Astrocyte of the spinal cord (primary cell): Measurements from ENCODE around the gene HOXA10.

Source experiments
- DNase-seq: peaks from one replicate; pipeline ENCODE4 v3.0.0; 2011; ENCODE audit warnings: low read depth, low spot score
- H3K4me3 ChIP-seq: 2 replicates; pipeline ENCODE4 v1.5.1; 2011; ENCODE audit warnings: low read depth, mild to moderate bottlenecking, low read length, moderate library complexity
- CTCF ChIP-seq: IDR thresholded peaks from 2 replicates; pipeline ENCODE4 v1.5.1; 2012; ENCODE audit warnings: low read depth, mild to moderate bottlenecking, low read length, inconsistent platforms
- in situ Hi-C: cut with HindIII; loops from 2 replicates; pipeline ENCODE4 v1.10.0; 2017; ENCODE audit warnings: low sequenced_read_pairs

HOXA10 gene

DNA sequence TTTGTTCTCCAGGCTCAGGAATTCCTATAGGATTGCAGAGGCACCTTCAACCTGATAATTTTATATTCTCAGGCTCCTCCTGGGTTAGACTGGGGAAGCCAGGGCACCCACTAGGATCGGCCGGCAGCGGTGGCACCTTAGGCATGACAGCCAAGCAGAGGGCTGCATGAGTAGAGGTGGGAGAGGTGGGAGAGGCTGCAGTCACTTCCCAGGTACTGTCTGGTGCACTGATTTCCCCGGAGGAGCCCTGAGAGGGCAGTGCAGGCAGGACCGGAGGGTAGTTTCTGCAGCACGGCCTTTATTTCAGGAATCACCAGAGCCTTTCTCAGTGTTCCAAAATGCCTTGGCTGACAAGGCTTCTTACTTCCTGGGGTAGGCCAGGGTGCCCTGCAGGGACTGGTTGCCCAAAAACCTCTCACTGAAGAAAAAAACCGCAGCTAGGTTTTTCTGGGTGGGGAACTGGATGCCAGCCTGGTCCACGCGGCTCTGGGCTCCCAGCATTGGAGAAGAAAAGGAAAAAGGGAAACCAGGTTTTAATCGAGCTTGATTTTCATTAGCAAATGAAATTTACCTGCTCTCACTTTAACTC is 29.3 kb upstream of the HOXA10 start:
- TF ChIP-seq CTCF, result no peak
- H3K4me3 ChIP-seq, result no peak overlapping the region
- no peak for DNase-seq
- in situ Hi-C loops, result no loop called here

- DNase-seq, result no peak
- H3K4me3 ChIP-seq, result no peak overlapping the region
- in situ Hi-C loops, result no loop called here
- TF ChIP-seq CTCF, result no peak
These were observed 28.7 kb upstream of the HOXA10 start for GRCh38 chr7:27202862-27203134.

DNA sequence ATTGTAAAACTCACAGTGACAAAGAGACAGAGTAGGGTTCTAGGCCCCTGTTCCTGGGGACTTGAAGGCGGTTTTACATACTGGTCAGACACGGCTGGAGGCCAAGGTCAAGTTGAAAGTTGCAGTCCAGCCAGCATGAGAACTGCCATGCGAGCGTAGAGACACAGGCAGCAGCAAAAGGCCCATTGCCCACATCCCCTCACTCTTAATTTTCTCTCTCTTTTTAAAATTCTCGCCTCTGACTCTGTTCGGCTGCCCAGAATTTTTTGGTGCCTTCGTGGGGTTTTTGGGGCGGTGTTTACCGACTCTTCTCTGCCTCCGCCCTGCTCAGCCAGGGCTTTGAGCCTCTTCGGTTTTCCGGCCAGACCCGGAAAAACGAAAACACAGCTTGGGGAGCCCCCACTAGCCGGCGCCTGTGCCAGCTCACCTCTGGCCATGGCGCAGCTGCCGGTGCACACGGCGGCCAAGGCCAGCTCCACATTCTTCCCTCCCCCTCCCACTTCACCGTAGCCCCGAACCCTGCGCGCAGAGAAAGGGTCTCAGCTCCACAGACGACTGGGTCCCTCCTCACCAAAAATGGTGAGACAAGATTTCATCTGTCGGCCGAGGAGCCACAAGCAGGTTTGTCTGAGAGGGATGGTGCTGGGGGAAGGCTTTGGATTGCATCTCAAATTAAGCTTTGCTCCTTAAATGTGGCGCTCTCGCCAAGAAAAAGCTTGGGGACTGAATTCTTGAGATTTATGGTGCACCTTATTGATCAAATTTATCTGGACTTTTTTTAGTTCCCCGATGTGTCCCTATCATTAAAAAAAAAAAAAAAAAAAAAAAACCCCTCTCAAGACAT is 28.1 kb upstream of the HOXA10 start:
- H3K4me3 ChIP-seq, result no peak overlapping the region
- no peak for DNase-seq
- in situ Hi-C loops, result no loop called here
- TF ChIP-seq CTCF, result no peak

DNA sequence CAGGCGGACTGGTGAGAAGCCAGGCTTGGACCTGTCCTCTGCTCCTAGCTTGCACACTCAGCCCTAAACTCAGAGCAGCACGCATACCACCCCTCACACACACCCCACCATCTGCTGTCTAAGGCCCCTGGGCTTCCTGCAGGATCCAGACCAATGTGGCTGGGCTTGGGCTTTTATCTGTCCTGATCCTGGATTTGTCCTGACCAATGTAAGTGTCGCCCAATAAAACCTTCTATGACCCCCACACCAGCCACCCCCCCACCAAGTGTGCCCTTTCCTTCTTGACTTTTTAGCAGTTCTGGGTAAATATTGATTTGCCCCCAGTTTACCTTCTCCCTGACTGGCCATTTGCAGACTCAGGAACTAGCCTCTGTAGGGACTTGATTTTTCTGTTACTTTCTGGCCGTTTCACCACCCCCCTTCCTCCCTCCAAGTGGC is 27.5 kb upstream of the HOXA10 start:
- H3K4me3 ChIP-seq, result no peak overlapping the region
- TF ChIP-seq CTCF, result no peak
- in situ Hi-C loops, result no loop called here
- no peak for DNase-seq

DNA sequence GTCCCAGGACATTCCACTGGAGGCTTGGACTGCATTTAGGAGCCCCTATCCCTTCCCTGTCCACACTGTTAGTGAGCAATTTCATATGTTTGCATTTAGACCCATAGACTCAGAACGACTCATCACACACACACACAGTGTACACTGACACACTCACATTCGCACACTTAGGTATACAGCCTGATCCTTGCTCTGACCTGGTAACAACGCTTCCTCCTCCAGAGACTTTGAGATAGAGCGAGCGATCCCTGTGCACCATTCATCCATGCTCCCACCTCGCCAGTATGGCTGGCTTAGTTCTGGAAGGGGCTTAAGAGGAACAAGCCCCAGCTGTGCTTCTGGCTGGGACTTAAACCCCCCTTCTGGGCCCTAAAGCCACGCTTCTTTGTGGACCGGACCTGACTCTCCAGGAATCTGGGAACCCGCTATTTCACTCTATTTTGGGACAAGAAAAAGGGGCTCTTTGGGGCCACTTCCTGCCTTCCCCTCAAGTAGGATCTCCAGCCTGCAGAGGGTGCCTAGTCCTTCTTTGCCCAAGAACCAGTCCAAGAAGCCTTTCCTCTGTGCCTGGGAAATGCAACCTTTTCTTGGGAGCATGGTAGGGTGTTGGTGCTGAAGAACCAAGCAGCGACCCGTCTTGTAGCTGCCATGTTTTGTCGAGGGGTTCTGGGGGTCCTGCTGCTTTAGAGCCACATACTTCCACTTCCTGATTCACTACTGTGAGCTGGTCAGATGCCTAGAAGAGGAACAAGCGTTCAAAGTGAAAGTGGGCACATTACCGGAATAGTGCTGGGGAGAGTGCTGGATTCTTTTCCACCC is 26.9 kb upstream of the HOXA10 start:
- H3K4me3 ChIP-seq, result no peak overlapping the region
- no peak for TF ChIP-seq CTCF
- no peak for DNase-seq
- in situ Hi-C loops, result no loop called here

DNA sequence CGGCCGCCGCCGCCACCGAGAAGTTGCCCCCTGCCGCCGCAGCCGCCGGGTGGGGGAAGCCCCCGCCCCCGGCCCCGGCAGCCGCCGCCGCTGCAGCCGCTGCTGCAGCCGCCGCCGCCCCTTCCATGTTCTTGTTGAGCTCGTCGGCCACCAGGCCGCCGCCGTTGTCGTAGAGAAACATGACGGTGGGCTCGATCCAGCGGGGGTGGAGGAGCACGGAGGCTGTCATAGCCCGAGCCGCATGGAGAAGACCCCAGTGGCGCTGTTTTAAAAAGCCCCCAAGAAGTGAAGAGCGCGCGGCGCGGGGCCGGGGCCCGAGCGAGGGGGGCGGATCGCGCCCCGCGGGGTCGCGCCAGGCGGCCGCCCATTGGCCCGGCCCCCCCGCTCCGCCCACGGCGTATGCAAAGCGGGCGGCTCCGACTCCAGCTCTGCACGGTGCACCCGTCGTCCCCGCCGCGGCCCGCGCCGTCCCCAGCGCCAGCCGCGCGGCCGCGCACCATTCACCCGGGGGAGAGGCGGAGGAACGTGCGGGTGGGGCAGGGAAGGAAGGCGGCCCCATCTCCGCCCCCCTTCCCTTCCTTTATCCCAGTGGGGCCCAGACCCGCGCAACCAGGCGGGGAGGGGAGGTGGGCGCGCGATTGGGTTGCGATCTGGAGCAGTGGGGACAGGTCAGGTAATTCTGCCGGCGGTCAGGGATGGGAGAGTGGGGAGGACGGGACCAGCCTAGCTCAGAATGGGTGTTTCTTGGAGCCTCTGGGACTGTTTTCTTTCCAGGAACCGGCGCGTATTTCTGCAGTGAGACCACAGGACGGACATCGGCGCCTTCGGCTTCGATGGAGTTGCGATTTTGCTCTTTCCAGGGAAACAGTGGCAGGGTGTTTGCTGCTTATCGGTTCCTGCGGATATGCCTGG is 26.0 kb upstream of the HOXA10 start, which contains the start of gene HOXA13:
TSS of gene HOXA13 (minus strand) at position 243 of the 912 bp plus-strand sequence. CDS start at position 229, 14 bp downstream.
- no peak for TF ChIP-seq CTCF

More for the DNA sequence above, 26.0 kb upstream of the HOXA10 start, which contains the start of gene HOXA13:
- H3K4me3 ChIP-seq, result no peak within 1 kb of the TSS
- in situ Hi-C loops, result no loop called here
- DNase-seq, result no peak
